ENCODE results near the gene TRHDE. TPM values are rescaled to one million over a fixed set of nuclear protein-coding genes. Genes with fewer than 3 reads are reported as not detected.

The TRHDE gene
- total and polyA plus RNA-seq, 9 of the 15 experiments (the other 6 are each of a cell fraction or from before 2014, with no cell fraction given): 0.03 to 0.29 (median 0.09) TPM

- POLR2A ChIA-PET: no interaction called here
- no peak overlapping the region for H3K4me2 ChIP-seq (ENCODE audit: insufficient read depth, low read length)
These were observed 24.2 kb downstream of the TRHDE start for GRCh38 chr12:72296389-72296788.

More at GRCh38 chr12:72296389-72296788, 24.2 kb downstream of the TRHDE start:
- H4K20me1 ChIP-seq (replicated peaks; ENCODE audit: control insufficient read depth, insufficient read depth, low read length): no peaks in the 10 kb centered on the region
- no peaks in the 10 kb centered on the region for H3K79me2 ChIP-seq (ENCODE audit: control insufficient read depth, insufficient read depth, low read length)
- in situ Hi-C loops (cut with MboI) (no loop called here), intact Hi-C loops (cut with micrococcal nuclease) (no loop called here)
- H3K9me1 ChIP-seq (ENCODE audit: control insufficient read depth, insufficient read depth, low read length): no peaks in the 10 kb centered on the region
- H3K36me3 ChIP-seq (ENCODE audit: control insufficient read depth, insufficient read depth, low read length): no peaks in the 10 kb centered on the region
- no peaks in the 10 kb centered on the region for H3K9me3 ChIP-seq (replicated peaks; ENCODE audit: control insufficient read depth, insufficient read depth, low read depth, low read length)
- H3K27ac ChIP-seq (ENCODE audit: extremely low read depth, low read depth, low read length): no peak overlapping the region
- no peak overlapping the region for H3K4me3 ChIP-seq
- CTCF ChIA-PET (ENCODE audit: low intra/inter-chr PET ratio): no interaction called here
- no peaks in the 10 kb centered on the region for H3K27me3 ChIP-seq (ENCODE audit: control insufficient read depth in 2 of 2, insufficient read depth in 2 of 2, low read length in 2 of 2)
- 0% methylated on average over 2 of the region's 2 CpGs for WGBS (ENCODE audit: insufficient coverage, low coverage, missing lambda C conversion rate)
- no peaks in the 10 kb centered on the region for H3K4me1 ChIP-seq (replicated peaks in 1 of 2; ENCODE audit: control insufficient read depth in 2 of 2, insufficient read depth in 2 of 2, low read length in 2 of 2)
- no peak for DNase-seq (ENCODE audit: extremely low read depth in 1 of 4, low spot score in 3 of 4)
- H2AFZ ChIP-seq (ENCODE audit: low read depth, low read length): no peak overlapping the region
- no TSS peak for BruUV-seq (replicated peaks)
- no peak for FAIRE-seq
- TF ChIP-seq ZNF124 (CRISPR knock-in tag; IDR thresholded peaks at IDR 0.05) (no peak), HMG20B (CRISPR knock-in tag; IDR thresholded peaks at IDR 0.05) (no peak), CHD2 (IDR thresholded peaks at IDR 0.05; ENCODE audit: low read depth, low read length) (no peak), HNRNPK (IDR thresholded peaks at IDR 0.05; ENCODE audit: low read depth, low read length, poor library complexity, severe bottlenecking) (no peak), TBP (optimal IDR thresholded peaks at IDR 0.05; ENCODE audit: low read depth, low read length) (no peak), SMC3 (conservative IDR thresholded peaks at IDR 0.05; ENCODE audit: insufficient read depth, low read depth, low read length) (no peak), ZNF644 (tag; IDR thresholded peaks at IDR 0.05; ENCODE audit: low read depth) (no peak), PHF21A (IDR thresholded peaks at IDR 0.05; ENCODE audit: borderline replicate concordance, low read depth) (no peak), TSC22D4 (tag; IDR thresholded peaks at IDR 0.05) (no peak), SPI1 (IDR thresholded peaks at IDR 0.05; ENCODE audit: borderline replicate concordance, low read depth, low read length) (no peak), ERF (CRISPR knock-in tag; IDR thresholded peaks at IDR 0.05) (no peak), NR3C1 (CRISPR knock-in tag; IDR thresholded peaks at IDR 0.05) (no peak), ZKSCAN8 (CRISPR knock-in tag; IDR thresholded peaks at IDR 0.05) (no peak), KDM1A (IDR thresholded peaks at IDR 0.05) (no peak)
- TF ChIP-seq, protein P1, sequence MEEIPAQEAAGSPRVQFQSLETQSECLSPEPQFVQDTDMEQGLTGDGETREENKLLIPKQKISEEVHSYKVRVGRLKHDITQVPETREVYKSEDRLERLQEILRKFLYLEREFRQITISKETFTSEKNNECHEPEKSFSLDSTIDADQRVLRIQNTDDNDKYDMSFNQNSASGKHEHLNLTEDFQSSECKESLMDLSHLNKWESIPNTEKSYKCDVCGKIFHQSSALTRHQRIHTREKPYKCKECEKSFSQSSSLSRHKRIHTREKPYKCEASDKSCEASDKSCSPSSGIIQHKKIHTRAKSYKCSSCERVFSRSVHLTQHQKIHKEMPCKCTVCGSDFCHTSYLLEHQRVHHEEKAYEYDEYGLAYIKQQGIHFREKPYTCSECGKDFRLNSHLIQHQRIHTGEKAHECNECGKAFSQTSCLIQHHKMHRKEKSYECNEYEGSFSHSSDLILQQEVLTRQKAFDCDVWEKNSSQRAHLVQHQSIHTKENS (CRISPR knock-in tag; IDR thresholded peaks at IDR 0.05): no peak
- TF ChIP-seq, protein P2, sequence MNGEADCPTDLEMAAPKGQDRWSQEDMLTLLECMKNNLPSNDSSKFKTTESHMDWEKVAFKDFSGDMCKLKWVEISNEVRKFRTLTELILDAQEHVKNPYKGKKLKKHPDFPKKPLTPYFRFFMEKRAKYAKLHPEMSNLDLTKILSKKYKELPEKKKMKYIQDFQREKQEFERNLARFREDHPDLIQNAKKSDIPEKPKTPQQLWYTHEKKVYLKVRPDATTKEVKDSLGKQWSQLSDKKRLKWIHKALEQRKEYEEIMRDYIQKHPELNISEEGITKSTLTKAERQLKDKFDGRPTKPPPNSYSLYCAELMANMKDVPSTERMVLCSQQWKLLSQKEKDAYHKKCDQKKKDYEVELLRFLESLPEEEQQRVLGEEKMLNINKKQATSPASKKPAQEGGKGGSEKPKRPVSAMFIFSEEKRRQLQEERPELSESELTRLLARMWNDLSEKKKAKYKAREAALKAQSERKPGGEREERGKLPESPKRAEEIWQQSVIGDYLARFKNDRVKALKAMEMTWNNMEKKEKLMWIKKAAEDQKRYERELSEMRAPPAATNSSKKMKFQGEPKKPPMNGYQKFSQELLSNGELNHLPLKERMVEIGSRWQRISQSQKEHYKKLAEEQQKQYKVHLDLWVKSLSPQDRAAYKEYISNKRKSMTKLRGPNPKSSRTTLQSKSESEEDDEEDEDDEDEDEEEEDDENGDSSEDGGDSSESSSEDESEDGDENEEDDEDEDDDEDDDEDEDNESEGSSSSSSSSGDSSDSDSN (IDR thresholded peaks at IDR 0.05; ENCODE audit: borderline replicate concordance in 1 of 2, low read depth in 2 of 2, low read length in 2 of 2): no peak
- TF ChIP-seq, protein P3, sequence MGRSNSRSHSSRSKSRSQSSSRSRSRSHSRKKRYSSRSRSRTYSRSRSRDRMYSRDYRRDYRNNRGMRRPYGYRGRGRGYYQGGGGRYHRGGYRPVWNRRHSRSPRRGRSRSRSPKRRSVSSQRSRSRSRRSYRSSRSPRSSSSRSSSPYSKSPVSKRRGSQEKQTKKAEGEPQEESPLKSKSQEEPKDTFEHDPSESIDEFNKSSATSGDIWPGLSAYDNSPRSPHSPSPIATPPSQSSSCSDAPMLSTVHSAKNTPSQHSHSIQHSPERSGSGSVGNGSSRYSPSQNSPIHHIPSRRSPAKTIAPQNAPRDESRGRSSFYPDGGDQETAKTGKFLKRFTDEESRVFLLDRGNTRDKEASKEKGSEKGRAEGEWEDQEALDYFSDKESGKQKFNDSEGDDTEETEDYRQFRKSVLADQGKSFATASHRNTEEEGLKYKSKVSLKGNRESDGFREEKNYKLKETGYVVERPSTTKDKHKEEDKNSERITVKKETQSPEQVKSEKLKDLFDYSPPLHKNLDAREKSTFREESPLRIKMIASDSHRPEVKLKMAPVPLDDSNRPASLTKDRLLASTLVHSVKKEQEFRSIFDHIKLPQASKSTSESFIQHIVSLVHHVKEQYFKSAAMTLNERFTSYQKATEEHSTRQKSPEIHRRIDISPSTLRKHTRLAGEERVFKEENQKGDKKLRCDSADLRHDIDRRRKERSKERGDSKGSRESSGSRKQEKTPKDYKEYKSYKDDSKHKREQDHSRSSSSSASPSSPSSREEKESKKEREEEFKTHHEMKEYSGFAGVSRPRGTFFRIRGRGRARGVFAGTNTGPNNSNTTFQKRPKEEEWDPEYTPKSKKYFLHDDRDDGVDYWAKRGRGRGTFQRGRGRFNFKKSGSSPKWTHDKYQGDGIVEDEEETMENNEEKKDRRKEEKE (IDR thresholded peaks at IDR 0.05; ENCODE audit: borderline replicate concordance in 1 of 2, control insufficient read depth in 1 of 2, low read depth in 2 of 2, low read length in 1 of 2): no peak
- no peak overlapping the region for H3K9ac ChIP-seq (ENCODE audit: insufficient read depth in 1 of 2, low read depth in 2 of 2, low read length in 2 of 2)
- ATAC-seq: no peak
